SKM-1 (cell line): ENCODE measurements around the gene ATOH8.
"Not testable (repeated sequence)": the region's sequence is repeated elsewhere in the genome, so short reads cannot be mapped to it uniquely, and the experiment has no call there.

ENCODE experiments used
- DNase-seq: peaks from one replicate; lab custom pipeline; 2025; ENCODE audit not compliant: unreplicated experiment; lab: John Stamatoyannopoulos, UW

Gene ATOH8

DNA sequence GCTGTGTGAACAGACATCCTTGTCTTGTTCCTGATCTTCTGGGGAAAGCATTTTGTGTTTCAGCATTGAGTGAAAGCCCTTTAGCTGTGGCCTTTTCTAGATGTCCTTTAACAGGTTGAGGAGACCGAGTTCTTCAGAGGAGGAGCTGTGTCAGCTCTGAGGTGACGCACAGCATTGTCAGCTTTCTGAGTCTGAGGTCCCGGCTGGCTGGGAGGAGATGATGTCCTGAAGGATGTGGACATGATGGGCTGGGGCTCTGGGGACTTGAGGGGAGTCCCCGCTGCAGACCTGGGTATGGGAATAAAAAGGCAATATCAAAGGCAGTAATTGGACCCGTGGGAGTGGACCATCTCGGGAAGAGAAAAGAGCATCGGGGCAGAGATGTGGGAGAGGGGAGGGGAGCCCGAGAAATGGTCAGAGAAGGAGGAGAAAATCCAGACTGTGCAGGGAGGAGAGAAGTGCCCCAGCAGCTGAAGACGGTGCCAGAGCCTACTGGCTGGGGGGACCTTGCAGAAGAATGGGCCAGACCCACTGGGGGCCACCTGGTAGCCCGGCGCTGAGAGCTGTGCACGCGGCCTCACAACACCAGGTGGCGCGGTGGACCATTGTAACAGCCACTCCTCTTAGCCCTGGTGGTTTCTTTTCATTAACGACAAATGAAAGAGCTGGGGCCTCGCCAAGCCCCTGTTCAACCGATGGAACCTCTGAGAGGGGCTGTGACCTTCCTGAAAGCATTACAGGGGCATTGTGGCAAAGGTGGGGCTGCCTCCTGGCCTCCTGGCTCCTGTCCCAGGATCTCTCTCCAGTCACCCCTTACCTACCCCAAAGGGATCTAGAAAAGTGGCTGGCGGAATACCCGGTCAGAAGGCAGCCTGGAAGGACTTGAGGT lies 73.4 kb downstream of the ATOH8 start:
- DNase-seq: peak; percentile 65

DNA sequence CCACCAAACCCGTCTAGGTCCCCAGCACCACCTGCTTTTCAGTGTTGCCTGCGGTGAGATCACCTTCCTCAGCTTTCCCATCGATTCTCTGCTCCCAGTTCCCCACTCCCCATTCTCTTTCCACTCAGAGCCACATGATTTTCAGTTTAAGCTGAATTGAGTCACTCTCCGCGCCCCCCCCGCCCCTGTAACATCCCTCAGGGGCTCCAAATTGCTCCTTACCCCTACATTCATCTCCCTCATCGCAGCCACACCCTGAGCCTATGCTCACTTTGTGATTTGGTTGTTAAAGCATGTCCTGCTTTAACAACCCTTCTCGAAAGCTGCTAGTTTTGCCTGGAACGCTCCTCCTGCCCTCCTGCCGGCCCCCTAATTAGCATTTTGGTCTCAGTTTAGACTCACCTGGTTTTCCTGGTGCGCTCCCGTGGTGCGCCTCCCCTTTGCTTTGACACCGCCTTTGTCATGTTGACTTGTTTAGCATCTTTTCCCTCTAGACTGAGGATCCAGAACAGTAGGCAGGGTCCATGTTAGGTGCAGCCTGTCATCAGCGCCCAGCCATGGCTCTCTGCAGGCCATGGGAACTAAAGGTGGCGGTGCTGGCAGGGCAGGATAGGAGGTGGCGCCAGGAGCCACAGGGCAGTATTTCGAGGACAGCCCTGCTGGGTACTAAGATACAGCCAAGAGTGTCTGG lies 74.2 kb downstream of the ATOH8 start:
- DNase-seq: no peak

DNA sequence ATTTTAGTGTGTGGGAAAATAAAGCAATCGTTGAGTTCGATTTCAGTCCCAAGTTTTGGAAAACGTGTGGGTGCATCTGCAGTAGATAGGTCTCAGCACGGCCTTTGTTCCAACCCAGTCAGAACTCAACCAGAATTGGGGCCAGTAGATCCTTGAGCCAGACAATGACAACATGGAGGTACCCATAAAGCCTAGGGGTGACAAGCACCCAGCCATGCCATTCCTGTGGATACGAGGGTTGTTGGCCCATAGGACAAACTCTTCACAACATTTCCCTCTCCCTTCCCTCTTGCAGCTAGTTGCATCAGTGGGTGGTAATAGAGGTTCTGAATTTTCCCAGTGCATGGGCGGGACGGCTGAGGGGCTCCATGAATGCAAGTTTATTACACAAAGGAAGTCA lies 74.9 kb downstream of the ATOH8 start:
- DNase-seq: no peak

DNA sequence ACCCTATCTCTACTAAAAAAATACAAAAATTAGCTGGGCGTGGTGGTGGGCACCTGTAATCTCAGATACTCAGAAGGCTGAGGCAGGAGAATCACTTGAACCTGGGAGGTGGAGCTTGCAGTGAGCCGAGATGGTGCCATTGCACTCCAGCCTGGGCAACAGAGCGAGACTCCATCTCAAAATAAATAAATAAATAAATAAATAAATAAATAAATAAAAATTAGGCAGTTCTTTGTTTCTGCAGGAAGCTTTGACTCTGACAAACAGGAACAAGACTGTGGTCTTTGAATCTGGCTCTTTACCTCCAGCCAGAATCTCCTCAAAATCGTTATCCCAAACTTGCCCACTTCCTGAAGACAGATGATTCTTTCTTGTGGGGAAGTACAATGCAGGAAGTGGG lies 75.6 kb downstream of the ATOH8 start:
- not testable (repeated sequence) for DNase-seq

DNA sequence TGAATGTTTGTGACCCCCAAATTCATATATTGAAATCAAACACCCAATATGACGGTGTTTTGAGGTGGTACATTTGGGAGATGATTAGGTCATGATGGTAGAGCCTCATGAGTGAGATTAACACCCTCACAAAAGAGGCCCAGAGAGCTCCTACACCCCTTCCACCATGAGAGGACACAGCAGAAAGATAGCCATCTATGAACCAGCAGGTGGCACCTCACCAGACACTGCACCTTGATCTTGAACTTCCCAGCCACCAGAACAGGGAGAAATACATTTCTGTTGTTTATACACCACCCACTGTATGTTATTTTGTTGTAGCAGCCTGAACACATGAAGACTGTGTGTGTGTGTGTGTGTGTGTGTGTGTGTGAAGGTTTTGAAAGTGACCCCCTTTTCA lies 76.9 kb downstream of the ATOH8 start:
- no peak for DNase-seq

DNA sequence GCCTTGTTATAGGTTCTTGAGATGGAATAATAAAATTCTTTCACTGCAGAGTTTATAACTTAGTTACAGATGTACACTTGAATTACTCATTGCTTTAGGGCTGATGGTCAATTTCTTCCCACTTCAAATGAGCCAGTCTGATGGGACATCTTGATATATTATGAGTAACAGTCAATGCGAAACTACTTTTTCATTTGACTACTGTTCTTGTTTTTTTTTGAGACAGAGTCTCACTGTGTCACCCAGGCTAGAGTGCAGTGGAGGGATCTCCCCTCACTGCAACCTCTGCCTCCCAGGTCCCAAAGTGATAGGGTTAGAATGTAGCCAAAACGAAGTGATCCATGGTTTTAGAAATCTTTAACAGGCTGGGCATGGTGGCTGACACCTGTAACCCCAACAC lies 77.9 kb downstream of the ATOH8 start:
- DNase-seq: no peak

DNA sequence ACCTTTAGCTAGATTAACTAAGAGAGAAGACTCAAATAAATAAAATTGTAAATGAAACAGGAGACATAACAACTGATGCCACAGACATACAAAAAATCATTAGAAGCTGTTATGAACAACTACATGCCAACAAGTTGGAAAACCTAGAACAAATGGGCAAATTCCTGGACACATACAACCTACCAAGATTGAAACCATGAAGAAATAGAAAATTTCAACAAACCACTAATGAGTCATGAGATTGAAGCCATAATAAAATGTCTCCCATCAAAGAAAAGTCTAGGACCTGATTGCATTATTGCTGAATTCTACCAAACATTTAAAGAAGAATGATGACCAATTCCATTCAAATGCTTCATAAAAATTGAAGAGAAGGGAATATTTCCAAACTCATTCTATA lies 80.7 kb downstream of the ATOH8 start:
- no peak for DNase-seq
